HepG2 (cell line): Measurements from ENCODE around the gene HNRNPL. TPM values are rescaled to one million over a fixed set of nuclear protein-coding genes. Genes with fewer than 3 reads are reported as not detected.
A peak's percentile ranks its signal among the peaks of the same experiment; 100 is the strongest.

Source experiments
- ASH2L ChIP-seq: fragments of 300-600, 200-600 bp; sonication (generic); IDR thresholded peaks from 2 replicates; pipeline ENCODE4 v1.7.0; 2017; ENCODE audit warnings: low read depth, mild to moderate bottlenecking, moderate library complexity, mixed read lengths, low read length; ENCODE audit not compliant: insufficient read length
- CHCHD3 ChIP-seq: sonication (generic); formaldehyde crosslinking; IDR thresholded peaks from 2 replicates; pipeline ENCODE4 v1.8.0; 2022; ENCODE audit warnings: mild to moderate bottlenecking, missing genetic modification reagents, moderate library complexity
- FOSL1 ChIP-seq: sonication (generic); formaldehyde crosslinking; IDR thresholded peaks from 2 replicates; pipeline ENCODE4 v1.9.0; 2021; ENCODE audit warnings: missing genetic modification reagents, borderline replicate concordance
- GABPA ChIP-seq, 2 experiments: IDR thresholded peaks; 2 replicates each; pipeline ENCODE4 v1.6.1; 2011 to 2016; ENCODE audit warnings: low read depth in 2 of 2, low read length in 1 of 2, missing biosample characterization in 1 of 2, missing genetic modification characterization in 1 of 2
- KDM3A ChIP-seq: IDR thresholded peaks from 2 replicates; pipeline ENCODE4 v1.6.1; 2018; ENCODE audit warnings: low read depth, missing compliant biosample characterization
- MATR3 ChIP-seq: sonication (generic); formaldehyde crosslinking; IDR thresholded peaks from 2 replicates; pipeline ENCODE4 v1.4.0; 2020; ENCODE audit warnings: missing genetic modification reagents
- MYC ChIP-seq: sonication (generic); formaldehyde crosslinking; IDR thresholded peaks from 2 replicates; pipeline ENCODE4 v1.9.0; 2021; ENCODE audit warnings: missing genetic modification reagents, borderline replicate concordance
- NFRKB ChIP-seq: fragments of 450-650 bp; IDR thresholded peaks from 2 replicates; pipeline ENCODE4 v1.6.1; 2017
- PHF21A ChIP-seq: sonication (generic); formaldehyde crosslinking; IDR thresholded peaks from 2 replicates; pipeline ENCODE4 v1.5.0; 2020; ENCODE audit warnings: mild to moderate bottlenecking, missing genetic modification reagents
- SMAD3 ChIP-seq: sonication (generic); formaldehyde crosslinking; IDR thresholded peaks from 2 replicates; pipeline ENCODE4 v1.4.0; 2020; ENCODE audit warnings: missing genetic modification reagents
- SMYD3 ChIP-seq: sonication (generic); formaldehyde crosslinking; IDR thresholded peaks from 2 replicates; pipeline ENCODE4 v1.8.1; 2023; ENCODE audit warnings: mild to moderate bottlenecking, missing genetic modification reagents
- SP140L ChIP-seq: sonication (generic); formaldehyde crosslinking; IDR thresholded peaks from 2 replicates; pipeline ENCODE4 v1.4.0; 2020; ENCODE audit warnings: missing genetic modification reagents, borderline replicate concordance
- SRSF1 ChIP-seq: fragments of 200-400 bp; formaldehyde crosslinking; optimal IDR thresholded peaks from 2 replicates; pipeline ENCODE3; 2017; ENCODE audit warnings: mild to moderate bottlenecking, low read depth, low read length, moderate library complexity
- TBX3 ChIP-seq: fragments of 450-650 bp; IDR thresholded peaks from 2 replicates; pipeline ENCODE4 v1.6.1; 2017; ENCODE audit warnings: antibody characterized with exemption, mild to moderate bottlenecking, inconsistent platforms, borderline replicate concordance
- TEAD3 ChIP-seq: optimal IDR thresholded peaks from 2 replicates; pipeline ENCODE3; 2016; ENCODE audit warnings: borderline replicate concordance
- ZNF138 ChIP-seq: sonication (generic); formaldehyde crosslinking; IDR thresholded peaks from 2 replicates; pipeline ENCODE4 v1.5.0; 2020; ENCODE audit warnings: mild to moderate bottlenecking, low read depth, missing genetic modification reagents
- ZNF207 ChIP-seq: fragments of 450-650 bp; IDR thresholded peaks from 2 replicates; pipeline ENCODE4 v1.6.1; 2016; ENCODE audit warnings: antibody characterized with exemption, borderline replicate concordance
- ZNF230 ChIP-seq: sonication (generic); formaldehyde crosslinking; IDR thresholded peaks from 2 replicates; pipeline ENCODE4 v1.4.0; 2020; ENCODE audit warnings: mild to moderate bottlenecking, missing genetic modification reagents
- ZNF232 ChIP-seq: sonication (generic); formaldehyde crosslinking; IDR thresholded peaks from 2 replicates; pipeline ENCODE4 v1.4.0; 2020; ENCODE audit warnings: missing genetic modification reagents, borderline replicate concordance
- ZNF274 ChIP-seq: sonication (generic); formaldehyde crosslinking; IDR thresholded peaks from 2 replicates; pipeline ENCODE4 v1.5.1; 2020; ENCODE audit warnings: mild to moderate bottlenecking, missing genetic modification reagents
- ZNF547 ChIP-seq: sonication (generic); formaldehyde crosslinking; IDR thresholded peaks from 2 replicates; pipeline ENCODE4 v1.5.1; 2020; ENCODE audit warnings: mild to moderate bottlenecking, missing genetic modification reagents
- ZNF552 ChIP-seq: sonication (generic); formaldehyde crosslinking; IDR thresholded peaks from 2 replicates; pipeline ENCODE4 v1.9.0; 2022; ENCODE audit warnings: missing genetic modification reagents, mild to moderate bottlenecking, borderline replicate concordance
- polyA plus RNA-seq, 8 experiments: library from polyadenylated mRNA; depleted of rRNA in 3 of 8; stranded (reverse) in 7 of 8; unstranded in 1 of 8; fragments of >200 nt; fragmentation: Illumina TruSeq in 4 of 8; extraction: Trizol in 4 of 8; gene quantifications; 2 replicates each; pipeline versions ENCODE4 v1.2.1 to v1.2.3, GENCODE V29; 2011 to 2016; ENCODE audit warnings: low read depth in 4 of 8, missing spikeins in 1 of 8, mixed read lengths in 1 of 8; ENCODE audit not compliant: insufficient read depth in 1 of 8
- total RNA-seq, 5 experiments: library from RNA; depleted of rRNA; stranded (reverse); fragments of >200 nt; fragmentation: Illumina TruSeq; extraction: Trizol; gene quantifications; 2 replicates each; pipeline ENCODE4 v1.2.3, GENCODE V29; 2016; ENCODE audit warnings: low read depth in 1 of 5
- TF ChIP-seq, protein P1 (sequence below), 2 experiments: sonication (generic) in 1 of 2; formaldehyde crosslinking in 1 of 2; IDR thresholded peaks; 2 replicates each; pipeline versions ENCODE4 v1.5.1 to v1.6.1; 2011 to 2020; ENCODE audit warnings: borderline replicate concordance in 1 of 2, low read depth in 1 of 2, low read length in 1 of 2, mild to moderate bottlenecking in 1 of 2, missing genetic modification reagents in 1 of 2, moderate library complexity in 1 of 2
- TF ChIP-seq, protein P2 (sequence below): sonication (generic); formaldehyde crosslinking; IDR thresholded peaks from 2 replicates; pipeline ENCODE4 v1.4.0; 2020; ENCODE audit warnings: mild to moderate bottlenecking, missing genetic modification reagents

Gene HNRNPL
- total and polyA plus RNA-seq, 2 of the 13 experiments (the other 11 are each of a cell fraction or from before 2014, with no cell fraction given), result 156 to 278 TPM

DNA sequence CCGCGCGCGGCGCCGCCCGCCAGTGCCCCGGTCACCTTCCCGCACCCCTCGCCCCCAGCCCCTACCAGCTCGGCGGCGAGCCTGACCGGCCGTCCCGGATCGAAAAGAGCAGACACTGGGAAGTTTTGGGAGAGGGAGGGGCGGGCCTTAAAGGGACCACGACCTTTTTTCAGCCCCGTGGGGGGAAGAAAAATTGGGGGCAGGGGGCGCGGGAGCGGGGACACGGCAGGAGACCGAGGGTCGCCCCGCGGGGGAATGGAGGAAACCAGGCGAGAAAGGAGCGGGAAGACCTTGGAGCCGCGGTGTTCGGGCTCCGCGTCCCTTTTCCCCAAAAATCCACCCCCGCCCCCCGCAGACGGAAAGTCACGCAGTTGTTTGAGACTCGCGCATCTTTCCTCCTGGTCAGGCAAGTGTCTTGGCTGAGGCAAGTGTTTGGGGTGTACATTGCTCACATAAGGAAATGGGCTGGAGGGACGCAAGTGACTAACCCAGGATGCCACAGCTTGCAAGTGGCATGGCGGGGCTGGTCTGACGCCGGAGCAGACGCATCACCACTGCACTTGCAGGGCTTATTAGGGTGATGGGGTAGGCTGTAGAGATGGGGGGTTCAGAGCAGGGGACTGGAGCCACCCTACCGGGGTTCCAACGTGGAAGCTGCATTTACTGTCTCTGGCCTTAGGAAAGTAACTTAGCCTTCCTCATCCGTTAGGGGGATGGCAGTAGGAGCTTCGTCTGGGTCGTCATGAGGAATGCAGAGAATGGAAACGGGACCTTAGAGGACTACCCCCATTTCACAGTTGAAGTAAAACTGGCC is 2.7 kb upstream of the HNRNPL start (continued):
- TF ChIP-seq MATR3 (CRISPR knock-in tag), result no peak
- TF ChIP-seq SRSF1, result no peak
- TF ChIP-seq NFRKB, result no peak
- no peak for TF ChIP-seq ZNF547 (CRISPR knock-in tag)
- no peak for TF ChIP-seq ZNF207
- TF ChIP-seq TEAD3 (CRISPR knock-in tag), result peak; percentile 31
- TF ChIP-seq MYC (CRISPR knock-in tag), result 0 out of 2 replicates have a peak, but pooled peaks have one; percentile 32
- no peak for TF ChIP-seq SMAD3 (CRISPR knock-in tag)
- TF ChIP-seq KDM3A (CRISPR knock-in tag), result no peak
- no peak for TF ChIP-seq ZNF274 (CRISPR knock-in tag)
- no peak for TF ChIP-seq ASH2L
- TF ChIP-seq, protein P1, sequence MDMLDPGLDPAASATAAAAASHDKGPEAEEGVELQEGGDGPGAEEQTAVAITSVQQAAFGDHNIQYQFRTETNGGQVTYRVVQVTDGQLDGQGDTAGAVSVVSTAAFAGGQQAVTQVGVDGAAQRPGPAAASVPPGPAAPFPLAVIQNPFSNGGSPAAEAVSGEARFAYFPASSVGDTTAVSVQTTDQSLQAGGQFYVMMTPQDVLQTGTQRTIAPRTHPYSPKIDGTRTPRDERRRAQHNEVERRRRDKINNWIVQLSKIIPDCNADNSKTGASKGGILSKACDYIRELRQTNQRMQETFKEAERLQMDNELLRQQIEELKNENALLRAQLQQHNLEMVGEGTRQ (IDR thresholded peaks at IDR 0.05; ENCODE audit: low read depth, low read length), result no peak
- TF ChIP-seq, protein P1 (CRISPR knock-in tag; IDR thresholded peaks at IDR 0.05; ENCODE audit: borderline replicate concordance), result no peak
- TF ChIP-seq, protein P2, sequence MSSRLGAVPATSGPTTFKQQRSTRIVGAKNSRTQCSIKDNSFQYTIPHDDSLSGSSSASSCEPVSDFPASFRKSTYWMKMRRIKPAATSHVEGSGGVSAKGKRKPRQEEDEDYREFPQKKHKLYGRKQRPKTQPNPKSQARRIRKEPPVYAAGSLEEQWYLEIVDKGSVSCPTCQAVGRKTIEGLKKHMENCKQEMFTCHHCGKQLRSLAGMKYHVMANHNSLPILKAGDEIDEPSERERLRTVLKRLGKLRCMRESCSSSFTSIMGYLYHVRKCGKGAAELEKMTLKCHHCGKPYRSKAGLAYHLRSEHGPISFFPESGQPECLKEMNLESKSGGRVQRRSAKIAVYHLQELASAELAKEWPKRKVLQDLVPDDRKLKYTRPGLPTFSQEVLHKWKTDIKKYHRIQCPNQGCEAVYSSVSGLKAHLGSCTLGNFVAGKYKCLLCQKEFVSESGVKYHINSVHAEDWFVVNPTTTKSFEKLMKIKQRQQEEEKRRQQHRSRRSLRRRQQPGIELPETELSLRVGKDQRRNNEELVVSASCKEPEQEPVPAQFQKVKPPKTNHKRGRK, result no peak
- TF ChIP-seq GABPA (IDR thresholded peaks at IDR 0.05; ENCODE audit: low read depth, low read length), result no peak
- 0 out of 2 replicates have a peak, but pooled peaks have one; percentile 2 for TF ChIP-seq GABPA (CRISPR knock-in tag; IDR thresholded peaks at IDR 0.05; ENCODE audit: low read depth)
- no peak for TF ChIP-seq FOSL1
- no peak for TF ChIP-seq ZNF552
- no peak for TF ChIP-seq PHF21A (CRISPR knock-in tag)
- TF ChIP-seq SP140L (CRISPR knock-in tag), result no peak
- TF ChIP-seq ZNF230 (CRISPR knock-in tag), result no peak
- no peak for TF ChIP-seq SMYD3 (CRISPR knock-in tag)
- no peak for TF ChIP-seq TBX3
- 0 out of 2 replicates have a peak, but pooled peaks have one; percentile 33 for TF ChIP-seq ZNF232 (CRISPR knock-in tag)
- TF ChIP-seq ZNF138, result no peak
- no peak for TF ChIP-seq CHCHD3 (CRISPR knock-in tag)
